Parathyroid adenoma (tissue), 2 donors: ENCODE results near the gene CTNNA1.

ENCODE experiments used
- H2AFZ ChIP-seq: fragments of 300-600 bp; sonication (generic); one replicate; pipeline ENCODE4 v1.7.0; 2017; ENCODE audit warnings: antibody characterized with exemption, mild to moderate bottlenecking
- H3K27ac ChIP-seq: fragments of 300-600 bp; sonication (generic); one replicate; pipeline ENCODE4 v1.7.0; 2017
- H3K27me3 ChIP-seq: fragments of 300-600 bp; sonication (generic); one replicate; pipeline ENCODE4 v1.7.0; 2017; ENCODE audit warnings: low read length; ENCODE audit not compliant: control insufficient read depth, insufficient read depth
- H3K36me3 ChIP-seq: fragments of 300-600 bp; sonication (generic); one replicate; pipeline ENCODE4 v1.7.0; 2017; ENCODE audit warnings: low read length; ENCODE audit not compliant: control insufficient read depth, insufficient read depth
- H3K4me1 ChIP-seq: fragments of 300-600 bp; sonication (generic); one replicate; pipeline ENCODE4 v1.7.0; 2017; ENCODE audit warnings: control low read depth
- H3K4me2 ChIP-seq: fragments of 300-600 bp; sonication (generic); one replicate; pipeline ENCODE4 v1.7.0; 2017; ENCODE audit warnings: low read length
- H3K4me3 ChIP-seq: fragments of 300-600 bp; sonication (generic); one replicate; pipeline ENCODE4 v1.7.0; 2017; ENCODE audit warnings: low read depth, low read length
- H3K79me2 ChIP-seq: fragments of 300-600 bp; sonication (generic); one replicate; pipeline ENCODE4 v1.7.0; 2017; ENCODE audit warnings: control low read depth
- H3K9ac ChIP-seq: fragments of 300-600 bp; sonication (generic); one replicate; pipeline ENCODE4 v1.7.0; 2017; ENCODE audit warnings: mild to moderate bottlenecking
- H3K9me3 ChIP-seq: fragments of 300-600 bp; sonication (generic); one replicate; pipeline ENCODE4 v1.7.0; 2017; ENCODE audit warnings: low read length; ENCODE audit not compliant: control insufficient read depth
- TF ChIP-seq, protein P1 (sequence below): fragments of 300-600 bp; sonication (generic); IDR thresholded peaks from one replicate; pipeline ENCODE4 v1.7.0; 2017; ENCODE audit warnings: antibody characterized with exemption, mild to moderate bottlenecking
- donor health status: primary hyperparathyroidism.

The CTNNA1 gene

DNA sequence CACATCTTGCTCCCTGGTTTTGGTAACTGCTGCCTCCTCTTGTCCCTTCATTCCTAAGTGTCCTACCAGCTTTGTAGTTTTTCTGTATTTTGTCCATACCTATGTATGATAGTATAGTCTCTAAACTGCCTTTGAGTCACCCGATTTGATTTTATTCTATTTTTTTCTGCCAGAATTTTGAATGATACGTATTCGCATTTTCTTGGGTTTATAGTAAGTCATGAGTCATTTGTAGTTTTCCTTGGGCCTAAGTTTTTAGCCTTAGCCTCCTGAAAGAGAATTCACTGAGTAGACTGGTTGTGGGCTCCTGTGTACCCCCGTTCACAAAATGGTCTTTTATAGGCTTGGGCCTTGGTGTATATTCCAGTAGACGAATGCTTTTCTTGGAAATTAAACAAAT, 62.3 kb downstream of the CTNNA1 start:
- Histone ChIP-seq H3K9ac (no peak overlapping the region), H3K9me3 (no peaks in the 10 kb centered on the region), H3K4me3 (no peak overlapping the region), H3K4me2 (no peak overlapping the region), H3K36me3 (no peaks in the 10 kb centered on the region), H3K27me3 (no peaks in the 10 kb centered on the region), H3K27ac (no peak overlapping the region), H3K4me1 (no peaks in the 10 kb centered on the region), H3K79me2 (peaks cover 45% of the 10 kb centered on the region), H2AFZ (no peak overlapping the region)
- TF ChIP-seq, protein P1, sequence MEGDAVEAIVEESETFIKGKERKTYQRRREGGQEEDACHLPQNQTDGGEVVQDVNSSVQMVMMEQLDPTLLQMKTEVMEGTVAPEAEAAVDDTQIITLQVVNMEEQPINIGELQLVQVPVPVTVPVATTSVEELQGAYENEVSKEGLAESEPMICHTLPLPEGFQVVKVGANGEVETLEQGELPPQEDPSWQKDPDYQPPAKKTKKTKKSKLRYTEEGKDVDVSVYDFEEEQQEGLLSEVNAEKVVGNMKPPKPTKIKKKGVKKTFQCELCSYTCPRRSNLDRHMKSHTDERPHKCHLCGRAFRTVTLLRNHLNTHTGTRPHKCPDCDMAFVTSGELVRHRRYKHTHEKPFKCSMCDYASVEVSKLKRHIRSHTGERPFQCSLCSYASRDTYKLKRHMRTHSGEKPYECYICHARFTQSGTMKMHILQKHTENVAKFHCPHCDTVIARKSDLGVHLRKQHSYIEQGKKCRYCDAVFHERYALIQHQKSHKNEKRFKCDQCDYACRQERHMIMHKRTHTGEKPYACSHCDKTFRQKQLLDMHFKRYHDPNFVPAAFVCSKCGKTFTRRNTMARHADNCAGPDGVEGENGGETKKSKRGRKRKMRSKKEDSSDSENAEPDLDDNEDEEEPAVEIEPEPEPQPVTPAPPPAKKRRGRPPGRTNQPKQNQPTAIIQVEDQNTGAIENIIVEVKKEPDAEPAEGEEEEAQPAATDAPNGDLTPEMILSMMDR, result no peak

- Histone ChIP-seq H3K4me2 (no peak overlapping the region), H3K4me1 (no peaks in the 10 kb centered on the region), H3K9ac (no peak overlapping the region), H3K9me3 (no peaks in the 10 kb centered on the region), H3K4me3 (no peak overlapping the region), H2AFZ (no peak overlapping the region), H3K27me3 (no peaks in the 10 kb centered on the region), H3K36me3 (no peaks in the 10 kb centered on the region), H3K27ac (no peak overlapping the region), H3K79me2 (peaks cover 41% of the 10 kb centered on the region)
- TF ChIP-seq, protein P1, result no peak
These were observed 64.0 kb downstream of the CTNNA1 start for GRCh38 chr5:138817241-138817640.

DNA sequence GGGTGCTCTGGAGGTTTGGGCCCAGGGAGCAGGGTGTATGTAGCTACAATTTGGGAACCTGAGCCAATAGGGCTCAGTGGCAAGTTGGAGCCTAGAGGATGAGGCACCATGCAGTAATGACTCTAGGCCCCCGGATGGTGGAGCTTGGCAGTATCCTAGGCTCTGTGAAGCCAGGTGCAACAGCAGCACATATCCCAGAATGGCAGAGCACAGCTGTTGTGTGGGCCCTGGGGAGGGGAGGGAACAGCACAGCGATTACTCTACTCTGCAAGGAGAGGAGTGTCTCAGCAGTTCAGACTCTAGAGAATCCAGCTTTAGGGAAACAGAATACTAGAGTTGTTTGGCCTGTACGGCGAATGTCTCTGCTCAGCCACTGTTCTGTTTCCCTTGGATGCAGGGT, 65.9 kb downstream of the CTNNA1 start:
- Histone ChIP-seq H3K79me2 (peaks cover 38% of the 10 kb centered on the region), H3K9ac (no peak overlapping the region), H3K36me3 (no peaks in the 10 kb centered on the region), H3K4me1 (no peaks in the 10 kb centered on the region), H3K9me3 (no peaks in the 10 kb centered on the region), H3K27me3 (no peaks in the 10 kb centered on the region), H3K27ac (no peak overlapping the region), H3K4me2 (no peak overlapping the region), H2AFZ (no peak overlapping the region), H3K4me3 (no peak overlapping the region)
- TF ChIP-seq, protein P1, result no peak

GRCh38 chr5:138820695-138821094, 67.5 kb downstream of the CTNNA1 start:
- Histone ChIP-seq H3K4me3 (no peak overlapping the region), H3K4me1 (no peaks in the 10 kb centered on the region)

DNA sequence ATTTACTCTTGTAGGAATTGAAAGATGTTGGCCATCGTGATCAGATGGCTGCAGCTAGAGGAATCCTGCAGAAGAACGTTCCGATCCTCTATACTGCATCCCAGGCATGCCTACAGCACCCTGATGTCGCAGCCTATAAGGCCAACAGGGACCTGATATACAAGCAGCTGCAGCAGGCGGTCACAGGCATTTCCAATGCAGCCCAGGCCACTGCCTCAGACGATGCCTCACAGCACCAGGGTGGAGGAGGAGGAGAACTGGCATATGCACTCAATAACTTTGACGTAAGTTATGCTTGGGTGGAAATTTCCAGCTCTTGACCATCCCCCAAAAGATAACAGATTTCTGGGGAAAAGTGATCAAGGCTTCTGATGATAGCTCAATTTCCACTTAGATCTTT, 71.3 kb downstream of the CTNNA1 start:
- H3K27me3 ChIP-seq, result no peaks in the 10 kb centered on the region
- no peak overlapping the region for H3K4me3 ChIP-seq
- H3K27ac ChIP-seq, result no peak overlapping the region
- H3K9ac ChIP-seq, result no peak overlapping the region
- H3K4me2 ChIP-seq, result no peak overlapping the region
- no peaks in the 10 kb centered on the region for H3K9me3 ChIP-seq
- no peaks in the 10 kb centered on the region for H3K4me1 ChIP-seq
- no peaks in the 10 kb centered on the region for H3K36me3 ChIP-seq
- H3K79me2 ChIP-seq, result peaks cover 28% of the 10 kb centered on the region
- no peak overlapping the region for H2AFZ ChIP-seq
- TF ChIP-seq, protein P1, result no peak

More at GRCh38 chr5:138820695-138821094, 67.5 kb downstream of the CTNNA1 start:
- Histone ChIP-seq H3K79me2 (peaks cover 35% of the 10 kb centered on the region), H3K27me3 (no peaks in the 10 kb centered on the region), H3K4me2 (no peak overlapping the region), H3K36me3 (no peaks in the 10 kb centered on the region), H3K27ac (no peak overlapping the region), H3K9ac (no peak overlapping the region), H3K9me3 (no peaks in the 10 kb centered on the region), H2AFZ (no peak overlapping the region)
- TF ChIP-seq, protein P1, result no peak
